ENCODE measurements around the gene SUGP1.

The SUGP1 gene

GRCh38 chr19:19230999-19231398 is 89.3 kb downstream of the SUGP1 start:
- no peak for DNase-seq (ENCODE audit: low read depth, low spot score)

- DNase-seq (ENCODE audit: low read depth, low spot score) = no peak
Observed at GRCh38 chr19:19229701-19230100, 90.6 kb downstream of the SUGP1 start.

- DNase-seq (ENCODE audit: low read depth, low spot score) = no peak
Observed at GRCh38 chr19:19227217-19227616, 93.1 kb downstream of the SUGP1 start.

- DNase-seq (ENCODE audit: low read depth, low spot score) = no peak
Observed at GRCh38 chr19:19226663-19227062, 93.6 kb downstream of the SUGP1 start.

- DNase-seq (ENCODE audit: low read depth, low spot score) = no peak
Observed at GRCh38 chr19:19226204-19226603, 94.1 kb downstream of the SUGP1 start.

Data from astrocyte of the hippocampus (primary cell).